Measurements from ENCODE around the gene PIK3CD.

Gene PIK3CD

GRCh38 chr1:9651565-9652378, at the start of gene PIK3CD:
Gene PIK3CD (plus strand): TSS chr1:9651731. CDS start chr1:9710456, 58,725 bp downstream.
- DNase-seq (ENCODE audit: low read depth) = peak; percentile 18

- DNase-seq (ENCODE audit: low read depth) = no peak
Observed at GRCh38 chr1:9601942-9602793, 49.4 kb upstream of the PIK3CD start.

GRCh38 chr1:9602794-9603167, 48.8 kb upstream of the PIK3CD start:
- DNase-seq (ENCODE audit: low read depth) = no peak

- no peak for DNase-seq (ENCODE audit: low read depth)
Observed at GRCh38 chr1:9603307-9603706, 48.2 kb upstream of the PIK3CD start.

GRCh38 chr1:9603766-9604753, 47.5 kb upstream of the PIK3CD start:
- no peak for DNase-seq (ENCODE audit: low read depth)

- DNase-seq (ENCODE audit: low read depth) = no peak
Observed at GRCh38 chr1:9604836-9605235, 46.7 kb upstream of the PIK3CD start.

- no peak for DNase-seq (ENCODE audit: low read depth)
Observed at GRCh38 chr1:9605946-9606455, 45.5 kb upstream of the PIK3CD start.

- no peak for DNase-seq (ENCODE audit: low read depth)
Observed at GRCh38 chr1:9606458-9606857, 45.1 kb upstream of the PIK3CD start.

GRCh38 chr1:9606948-9607347, 44.6 kb upstream of the PIK3CD start:
- no peak for DNase-seq (ENCODE audit: low read depth)

- no peak for DNase-seq (ENCODE audit: low read depth)
Observed at GRCh38 chr1:9607352-9607751, 44.2 kb upstream of the PIK3CD start.

GRCh38 chr1:9609998-9610397, 41.5 kb upstream of the PIK3CD start:
- no peak for DNase-seq (ENCODE audit: low read depth)

GRCh38 chr1:9610548-9610947, 41.0 kb upstream of the PIK3CD start:
- DNase-seq (ENCODE audit: low read depth) = no peak

GRCh38 chr1:9611716-9612115, 39.8 kb upstream of the PIK3CD start:
- DNase-seq (ENCODE audit: low read depth) = no peak

- no peak for DNase-seq (ENCODE audit: low read depth)
Observed at GRCh38 chr1:9612162-9612845, 39.2 kb upstream of the PIK3CD start.

- DNase-seq (ENCODE audit: low read depth) = no peak
Observed at GRCh38 chr1:9612871-9613624, 38.5 kb upstream of the PIK3CD start.

GRCh38 chr1:9613625-9614299, 37.8 kb upstream of the PIK3CD start:
- DNase-seq (ENCODE audit: low read depth) = no peak

GRCh38 chr1:9615316-9616063, 36.0 kb upstream of the PIK3CD start:
- peak; percentile 43 for DNase-seq (ENCODE audit: low read depth)

- DNase-seq (ENCODE audit: low read depth) = no peak
Observed at GRCh38 chr1:9618909-9619679, 32.4 kb upstream of the PIK3CD start.

Data from amniotic epithelial cell (primary cell).